Measurements from ENCODE around the gene FKBP10. TPM values are rescaled to one million over a fixed set of nuclear protein-coding genes. Genes with fewer than 3 reads are reported as not detected.

Gene FKBP10
- total and polyA plus RNA-seq, 2 donors (not counting 3 experiments of a cell fraction or from before 2014, with no cell fraction given): 168 to 377 TPM

- no peak for TF ChIP-seq GATA2 (IDR thresholded peaks at IDR 0.05; ENCODE audit: insufficient read depth, insufficient read length, low read depth, low read length)
- TF ChIP-seq JUN (IDR thresholded peaks at IDR 0.05; ENCODE audit: borderline replicate concordance, insufficient read depth, insufficient read length, low read depth): no peak
- TF ChIP-seq MAX (IDR thresholded peaks at IDR 0.05; ENCODE audit: insufficient read depth, insufficient read length): no peak
- no peak for TF ChIP-seq MYC (IDR thresholded peaks at IDR 0.05; ENCODE audit: low read depth, low read length)
- TF ChIP-seq POLR2AphosphoS5 (IDR thresholded peaks at IDR 0.05; ENCODE audit: insufficient read depth, low read depth, low read length): no peak
- TF ChIP-seq EZH2 (IDR thresholded peaks at IDR 0.05; ENCODE audit: borderline replicate concordance, low read depth, low read length, severe bottlenecking): no peak
- TF ChIP-seq POLR2A (IDR thresholded peaks at IDR 0.05; ENCODE audit: low read depth, low read length): no peak
- no peak for TF ChIP-seq FOS (IDR thresholded peaks at IDR 0.05; ENCODE audit: borderline replicate concordance, insufficient read depth, low read length)
- TF ChIP-seq, protein P1, sequence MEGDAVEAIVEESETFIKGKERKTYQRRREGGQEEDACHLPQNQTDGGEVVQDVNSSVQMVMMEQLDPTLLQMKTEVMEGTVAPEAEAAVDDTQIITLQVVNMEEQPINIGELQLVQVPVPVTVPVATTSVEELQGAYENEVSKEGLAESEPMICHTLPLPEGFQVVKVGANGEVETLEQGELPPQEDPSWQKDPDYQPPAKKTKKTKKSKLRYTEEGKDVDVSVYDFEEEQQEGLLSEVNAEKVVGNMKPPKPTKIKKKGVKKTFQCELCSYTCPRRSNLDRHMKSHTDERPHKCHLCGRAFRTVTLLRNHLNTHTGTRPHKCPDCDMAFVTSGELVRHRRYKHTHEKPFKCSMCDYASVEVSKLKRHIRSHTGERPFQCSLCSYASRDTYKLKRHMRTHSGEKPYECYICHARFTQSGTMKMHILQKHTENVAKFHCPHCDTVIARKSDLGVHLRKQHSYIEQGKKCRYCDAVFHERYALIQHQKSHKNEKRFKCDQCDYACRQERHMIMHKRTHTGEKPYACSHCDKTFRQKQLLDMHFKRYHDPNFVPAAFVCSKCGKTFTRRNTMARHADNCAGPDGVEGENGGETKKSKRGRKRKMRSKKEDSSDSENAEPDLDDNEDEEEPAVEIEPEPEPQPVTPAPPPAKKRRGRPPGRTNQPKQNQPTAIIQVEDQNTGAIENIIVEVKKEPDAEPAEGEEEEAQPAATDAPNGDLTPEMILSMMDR (IDR thresholded peaks at IDR 0.05; ENCODE audit: extremely low read depth in 1 of 2, insufficient read depth in 1 of 2, low read depth in 1 of 2, low read length in 2 of 2): no peak
- no peaks in the 10 kb centered on the region for H3K9me3 ChIP-seq (replicated peaks; ENCODE audit: control insufficient read depth, insufficient read depth, low read length)
- H3K36me3 ChIP-seq (ENCODE audit: control insufficient read depth in 2 of 2, extremely low read depth in 1 of 2, insufficient read depth in 2 of 2, low read length in 2 of 2): peaks cover 35 to 41% of the 10 kb centered on the region in 2 experiments
- no peak overlapping the region for H3K27ac ChIP-seq (ENCODE audit: insufficient read depth, low read depth, low read length)
- H3K4me3 ChIP-seq (replicated peaks in 1 of 3; ENCODE audit: insufficient read depth in 1 of 3, low read depth in 1 of 3, low read length in 3 of 3): no peak overlapping the region
- no TSS peak for BruUV-seq (replicated peaks)
- H3K79me2 ChIP-seq (ENCODE audit: control insufficient read depth, insufficient read depth, low read length): no peaks in the 10 kb centered on the region
- no peaks in the 10 kb centered on the region for H3K27me3 ChIP-seq (ENCODE audit: control insufficient read depth in 2 of 2, insufficient read depth in 2 of 2, low read length in 2 of 2)
- ChIA-PET POLR2A (no interaction called here), CTCF (no interaction called here)
- H3K4me2 ChIP-seq (ENCODE audit: insufficient read depth, low read length): no peak overlapping the region
- no peaks in the 10 kb centered on the region for H3K9me1 ChIP-seq (replicated peaks; ENCODE audit: control insufficient read depth, extremely low read depth, insufficient read depth, low read length)
- H3K9ac ChIP-seq (replicated peaks; ENCODE audit: extremely low read depth, insufficient read depth, low read length): no peak overlapping the region
- FAIRE-seq (no peak), DNase-seq (ENCODE audit: low read depth, low spot score) (no peak)
- H3K4me1 ChIP-seq (ENCODE audit: control insufficient read depth, extremely low read depth, insufficient read depth, low read length): no peaks in the 10 kb centered on the region
- H2AFZ ChIP-seq (ENCODE audit: low read depth, low read length): no peak overlapping the region
- dilution Hi-C loops (cut with MboI; ENCODE audit: extremely low pct_ligation_motif_present, low sequenced_read_pairs) (no loop called here), intact Hi-C loops (cut with micrococcal nuclease) (no loop called here)
- no peaks in the 10 kb centered on the region for H4K20me1 ChIP-seq (replicated peaks; ENCODE audit: control insufficient read depth, extremely low read depth, insufficient read depth, low read length)
Observed at GRCh38 chr17:41870627-41871026, 57.8 kb downstream of the FKBP10 start.
